Memory B cell (primary cell): ENCODE measurements around the gene SMIM36.
A peak's percentile ranks its signal among the peaks of the same experiment; 100 is the strongest.
"Not testable (repeated sequence)": the region's sequence is repeated elsewhere in the genome, so short reads cannot be mapped to it uniquely, and the experiment has no call there.

Experiments
- ATAC-seq: fragments of 150-1000 bp; cut with Tn5 transposase; 2 replicates; pipeline ENCODE4 v1.10.0; 2021; ENCODE audit warnings: low read depth, mild to moderate bottlenecking, moderate library complexity
- DNase-seq, 2 donors: peaks; one replicate each; pipeline ENCODE4 v3.0.0; 2022; ENCODE audit warnings: low spot score in 2 of 2
- H3K27ac Mint-ChIP-seq: one replicate; pipeline ENCODE4 v1.8.0; 2022; ENCODE audit warnings: mild to moderate bottlenecking, moderate library complexity, mixed read lengths
- H3K27me3 Mint-ChIP-seq: one replicate; pipeline ENCODE4 v1.8.0; 2022; ENCODE audit warnings: mixed read lengths
- H3K36me3 Mint-ChIP-seq: one replicate; pipeline ENCODE4 v1.8.0; 2022; ENCODE audit warnings: mild to moderate bottlenecking, mixed read lengths
- H3K4me1 Mint-ChIP-seq: one replicate; pipeline ENCODE4 v1.8.0; 2022; ENCODE audit warnings: mixed read lengths
- H3K4me3 Mint-ChIP-seq: one replicate; pipeline ENCODE4 v1.8.0; 2022; ENCODE audit warnings: mild to moderate bottlenecking, moderate library complexity, mixed read lengths
- H3K9me3 Mint-ChIP-seq: one replicate; pipeline ENCODE4 v1.8.0; 2022; ENCODE audit warnings: mixed read lengths

The SMIM36 gene

DNA sequence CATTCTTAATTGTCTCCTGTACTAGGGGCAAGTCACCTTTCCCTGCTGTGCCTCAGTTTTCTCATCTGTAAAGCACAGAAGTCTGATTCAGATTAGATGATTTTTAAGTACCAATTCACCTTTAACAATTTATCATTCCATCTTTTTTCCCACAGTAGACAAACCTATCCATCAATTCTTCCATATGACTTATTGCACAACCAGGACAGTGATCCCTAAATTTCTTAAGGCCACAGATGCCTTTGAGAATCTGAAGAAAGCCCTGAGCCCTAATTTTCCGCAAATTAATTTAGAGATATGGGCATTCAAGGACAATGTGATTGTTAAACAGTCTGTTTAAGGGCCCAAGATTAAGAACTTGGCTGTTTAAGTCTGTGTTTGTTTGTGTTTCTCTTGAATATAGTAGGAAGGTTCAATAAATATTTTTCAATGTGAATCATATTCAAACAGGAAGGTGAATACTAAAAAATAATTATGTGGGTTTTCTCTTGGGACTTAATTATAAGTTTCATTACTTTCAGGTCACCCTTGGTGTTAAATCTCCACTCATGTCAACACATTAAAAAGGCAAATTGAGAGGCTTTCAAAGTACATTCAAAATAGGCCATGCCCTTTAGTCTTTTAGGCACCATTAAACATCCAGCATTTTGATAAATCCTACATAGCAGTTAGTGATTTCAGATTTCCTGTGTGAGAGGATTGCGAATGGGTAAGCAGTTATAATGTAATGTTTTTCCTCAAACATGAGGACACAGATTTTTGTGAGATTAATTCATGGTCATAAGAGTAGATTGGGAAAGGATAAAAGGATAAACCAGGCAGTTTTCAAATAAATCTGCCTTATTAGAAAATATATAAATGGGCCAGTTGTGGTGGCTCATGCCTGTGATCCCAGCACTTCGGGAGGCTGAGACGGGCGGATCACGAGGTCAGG, 54.7 kb downstream of the SMIM36 start:
- H3K36me3 Mint-ChIP-seq = no peaks in the 10 kb centered on the region
- peaks cover 4% of the 10 kb centered on the region for H3K4me1 Mint-ChIP-seq
- H3K27ac Mint-ChIP-seq = no peak overlapping the region
- no peaks in the 10 kb centered on the region for H3K9me3 Mint-ChIP-seq
- H3K4me3 Mint-ChIP-seq = no peak overlapping the region
- DNase-seq (no peak), ATAC-seq (no peak)
- H3K27me3 Mint-ChIP-seq = peaks cover 9% of the 10 kb centered on the region

DNA sequence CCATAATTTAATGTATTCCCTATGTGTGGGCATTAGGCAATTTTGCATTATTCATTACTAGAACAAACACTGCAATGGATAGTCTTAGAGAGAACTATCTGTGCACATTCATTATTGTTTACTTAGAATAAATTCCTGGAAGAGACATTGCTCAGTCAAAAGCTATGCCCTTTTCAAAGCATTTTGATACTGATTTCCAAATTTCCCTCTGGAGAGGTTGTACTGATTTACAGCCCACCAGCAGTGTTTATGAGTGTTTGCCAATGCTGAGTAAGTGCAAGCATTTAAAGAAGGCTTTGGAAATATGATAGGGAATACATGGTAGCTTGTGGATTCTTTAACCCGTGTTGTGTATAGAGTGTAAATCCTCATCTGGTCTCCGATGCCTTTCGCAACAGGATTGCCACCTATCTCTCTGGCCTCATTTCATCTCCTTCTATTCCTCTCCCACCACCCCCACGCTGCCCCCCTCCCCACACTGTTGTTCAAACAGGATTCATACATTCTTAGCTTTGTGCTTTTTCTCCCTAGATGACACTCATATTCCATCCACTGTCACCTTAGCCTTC, 56.3 kb downstream of the SMIM36 start:
- DNase-seq (no peak), ATAC-seq (no peak)
- H3K4me3 Mint-ChIP-seq = no peak overlapping the region
- H3K9me3 Mint-ChIP-seq = no peaks in the 10 kb centered on the region
- H3K36me3 Mint-ChIP-seq = no peaks in the 10 kb centered on the region
- H3K27ac Mint-ChIP-seq = no peak overlapping the region
- peaks cover 13% of the 10 kb centered on the region for H3K27me3 Mint-ChIP-seq
- peaks cover 4% of the 10 kb centered on the region for H3K4me1 Mint-ChIP-seq

DNA sequence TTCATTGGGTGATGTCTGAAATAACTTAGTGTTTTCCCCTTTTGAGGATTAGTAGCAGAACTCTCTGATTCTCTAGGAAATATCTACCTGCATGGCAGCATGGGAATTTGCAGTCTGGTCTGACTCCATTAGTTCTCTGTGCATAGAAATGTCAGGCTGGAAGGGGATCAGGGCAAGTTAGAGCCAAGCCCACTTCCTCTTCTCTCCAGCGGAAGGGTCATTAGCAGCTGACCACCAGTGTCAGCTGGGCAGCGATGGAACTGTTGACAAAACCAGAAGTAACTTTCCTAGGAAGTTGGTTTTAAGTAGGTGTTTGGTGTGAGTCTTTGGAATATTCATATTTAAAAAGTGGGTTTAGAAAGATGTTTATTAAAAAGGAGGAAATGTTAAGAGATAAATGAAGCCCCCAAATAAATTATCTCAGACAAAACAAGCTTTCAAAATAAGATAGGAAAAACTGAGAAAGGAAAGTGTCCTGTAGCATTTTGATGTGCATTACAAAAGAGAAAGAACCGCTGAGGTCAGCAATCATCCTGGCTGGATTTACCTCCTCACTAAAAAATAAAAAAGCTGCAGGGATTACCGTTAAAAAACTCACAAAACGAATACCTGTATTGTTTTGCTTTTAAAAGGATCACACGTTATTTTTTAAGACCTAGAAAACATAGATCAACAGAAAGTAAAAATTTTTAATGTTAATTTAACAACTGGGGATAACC, 57.3 kb downstream of the SMIM36 start:
- no peaks in the 10 kb centered on the region for H3K9me3 Mint-ChIP-seq
- H3K4me1 Mint-ChIP-seq = peaks cover 3% of the 10 kb centered on the region
- H3K27ac Mint-ChIP-seq = no peak overlapping the region
- peaks cover 13% of the 10 kb centered on the region for H3K27me3 Mint-ChIP-seq
- H3K36me3 Mint-ChIP-seq = no peaks in the 10 kb centered on the region
- DNase-seq = no peak
- no peak overlapping the region for H3K4me3 Mint-ChIP-seq
- ATAC-seq = no peak

GRCh38 chr17:55452139-55452790, 59.0 kb downstream of the SMIM36 start:
- Mint-ChIP-seq H3K27ac (no peak overlapping the region), H3K4me1 (no peaks in the 10 kb centered on the region), H3K4me3 (no peak overlapping the region), H3K36me3 (no peaks in the 10 kb centered on the region), H3K9me3 (no peaks in the 10 kb centered on the region), H3K27me3 (peaks cover 13% of the 10 kb centered on the region)
- DNase-seq (no peak), ATAC-seq (no peak)

- H3K9me3 Mint-ChIP-seq = no peaks in the 10 kb centered on the region
- ATAC-seq = no peak
- peaks cover 12% of the 10 kb centered on the region for H3K27me3 Mint-ChIP-seq
- no peak overlapping the region for H3K27ac Mint-ChIP-seq
- H3K4me3 Mint-ChIP-seq = no peak overlapping the region
- no peak for DNase-seq
- H3K4me1 Mint-ChIP-seq = no peaks in the 10 kb centered on the region
- no peaks in the 10 kb centered on the region for H3K36me3 Mint-ChIP-seq
These were observed 59.5 kb downstream of the SMIM36 start for GRCh38 chr17:55451758-55452138.

GRCh38 chr17:55451203-55451641, 60.0 kb downstream of the SMIM36 start:
- Mint-ChIP-seq H3K4me1 (no peaks in the 10 kb centered on the region), H3K27me3 (peaks cover 11% of the 10 kb centered on the region), H3K9me3 (no peaks in the 10 kb centered on the region), H3K4me3 (no peak overlapping the region), H3K36me3 (no peaks in the 10 kb centered on the region), H3K27ac (no peak overlapping the region)
- ATAC-seq (no peak), DNase-seq (no peak)

- ATAC-seq (no peak), DNase-seq (no peak)
- Mint-ChIP-seq H3K36me3 (no peaks in the 10 kb centered on the region), H3K27ac (no peak overlapping the region), H3K9me3 (no peaks in the 10 kb centered on the region), H3K4me3 (no peak overlapping the region), H3K4me1 (no peaks in the 10 kb centered on the region), H3K27me3 (peaks cover 7% of the 10 kb centered on the region)
These were observed 60.9 kb downstream of the SMIM36 start for GRCh38 chr17:55450232-55450825.

- Mint-ChIP-seq H3K9me3 (no peaks in the 10 kb centered on the region), H3K36me3 (no peaks in the 10 kb centered on the region), H3K27me3 (peaks cover 6% of the 10 kb centered on the region), H3K27ac (no peak overlapping the region), H3K4me3 (no peak overlapping the region), H3K4me1 (peaks cover 7% of the 10 kb centered on the region)
- ATAC-seq (no peak), DNase-seq (no peak)
These were observed 62.6 kb downstream of the SMIM36 start for GRCh38 chr17:55448681-55449080.

GRCh38 chr17:55446581-55447205, 64.6 kb downstream of the SMIM36 start:
- Mint-ChIP-seq H3K36me3 (no peaks in the 10 kb centered on the region), H3K4me1 (peaks cover 7% of the 10 kb centered on the region), H3K27me3 (peaks cover 4% of the 10 kb centered on the region), H3K9me3 (no peaks in the 10 kb centered on the region), H3K4me3 (no peak overlapping the region), H3K27ac (no peak overlapping the region)
- no peak for ATAC-seq
- no peak for DNase-seq

GRCh38 chr17:55446004-55446403, 65.2 kb downstream of the SMIM36 start:
- not testable (repeated sequence) for ATAC-seq, H3K9me3 Mint-ChIP-seq, H3K36me3 Mint-ChIP-seq, H3K27ac Mint-ChIP-seq, H3K4me1 Mint-ChIP-seq, DNase-seq, H3K4me3 Mint-ChIP-seq, H3K27me3 Mint-ChIP-seq

DNA sequence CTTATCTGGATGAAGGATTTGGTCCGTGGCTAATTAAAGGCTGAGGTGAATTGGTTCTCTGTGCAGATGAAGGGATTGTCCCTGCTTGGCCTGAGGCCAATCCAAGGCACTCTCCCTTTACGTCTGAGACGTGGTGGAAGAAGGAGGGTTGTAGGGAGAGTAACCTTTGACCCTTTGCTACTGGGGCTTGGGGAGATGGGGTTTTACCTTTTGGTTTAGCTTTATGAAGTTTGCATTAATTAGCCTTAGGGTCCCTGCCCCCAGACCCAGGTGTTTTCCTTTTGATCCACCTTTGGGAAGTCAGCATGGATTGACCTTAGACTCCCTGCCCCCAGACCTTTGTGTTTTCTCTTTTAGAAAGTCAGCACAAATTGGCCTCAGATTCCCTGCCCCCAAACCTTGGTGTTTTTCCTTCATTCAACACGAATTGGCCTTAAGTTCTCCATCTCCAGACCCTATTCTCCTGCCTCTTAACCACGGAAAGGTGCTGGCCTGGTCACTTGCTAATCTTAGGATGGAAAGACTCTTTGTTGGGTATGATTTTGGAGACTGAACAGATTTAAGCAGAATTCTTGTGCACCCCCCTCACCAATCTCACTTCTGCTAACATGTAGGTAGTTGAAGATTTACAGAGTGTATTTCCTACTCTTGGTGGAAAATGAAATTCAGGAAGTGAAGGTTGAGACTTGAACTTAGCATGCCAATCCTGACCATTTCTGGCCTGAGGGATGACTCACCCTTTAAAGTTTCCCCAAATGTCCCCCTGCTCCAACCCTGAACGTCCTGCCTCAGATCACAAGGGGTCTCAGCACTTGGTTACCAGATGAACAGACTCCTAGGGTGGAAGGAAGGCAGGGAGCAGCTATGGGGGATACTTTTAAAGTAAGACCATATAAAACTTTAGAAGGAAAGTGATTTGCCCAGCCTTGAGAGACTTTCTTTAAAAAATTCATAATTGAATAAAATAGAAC, 66.5 kb downstream of the SMIM36 start:
- H3K27ac Mint-ChIP-seq = no peak overlapping the region
- DNase-seq (no peak), ATAC-seq (peak; percentile 65)
- no peaks in the 10 kb centered on the region for H3K27me3 Mint-ChIP-seq
- no peaks in the 10 kb centered on the region for H3K9me3 Mint-ChIP-seq
- H3K4me3 Mint-ChIP-seq = no peak overlapping the region
- H3K4me1 Mint-ChIP-seq = peaks cover 7% of the 10 kb centered on the region
- no peaks in the 10 kb centered on the region for H3K36me3 Mint-ChIP-seq

- peaks cover 7% of the 10 kb centered on the region for H3K4me1 Mint-ChIP-seq
- no peaks in the 10 kb centered on the region for H3K9me3 Mint-ChIP-seq
- DNase-seq (no peak), ATAC-seq (no peak)
- H3K4me3 Mint-ChIP-seq = no peak overlapping the region
- H3K27ac Mint-ChIP-seq = no peak overlapping the region
- no peaks in the 10 kb centered on the region for H3K36me3 Mint-ChIP-seq
- H3K27me3 Mint-ChIP-seq = no peaks in the 10 kb centered on the region
These were observed 67.3 kb downstream of the SMIM36 start for GRCh38 chr17:55443904-55444303.
